ENCODE measurements around the gene BRIX1. TPM values are rescaled to one million over a fixed set of nuclear protein-coding genes. Genes with fewer than 3 reads are reported as not detected.

Gene BRIX1
- total RNA-seq, 4 donors from 2014 or later, result 4.3 to 23.1 (median 12.3) TPM

- Histone ChIP-seq H3K27me3 (no peaks in the 10 kb centered on the region), H3K4me1 (no peaks in the 10 kb centered on the region), H3K27ac (no peak overlapping the region), H3K4me3 (no peak overlapping the region), H3K36me3 (no peaks in the 10 kb centered on the region), H3K9me3 (no peaks in the 10 kb centered on the region)
- DNase-seq, result peak; percentile 40 to 84 (median 57)
- TF ChIP-seq CTCF (IDR thresholded peaks at IDR 0.05) (peak; percentile 53 to 87 (median 78)), POLR2A (IDR thresholded peaks at IDR 0.05) (no peak)
Measured at GRCh38 chr5:34898258-34898895, 17.1 kb upstream of the BRIX1 start.

- Histone ChIP-seq H3K36me3 (no peaks in the 10 kb centered on the region), H3K27ac (no peak overlapping the region), H3K4me3 (no peak overlapping the region), H3K4me1 (no peaks in the 10 kb centered on the region), H3K9me3 (no peaks in the 10 kb centered on the region), H3K27me3 (no peaks in the 10 kb centered on the region)
- no peak for DNase-seq
- no peak for TF ChIP-seq POLR2A (IDR thresholded peaks at IDR 0.05)
- no peak for TF ChIP-seq CTCF (IDR thresholded peaks at IDR 0.05)
Measured at GRCh38 chr5:34899066-34899465, 16.4 kb upstream of the BRIX1 start.

GRCh38 chr5:34900652-34901051, 14.9 kb upstream of the BRIX1 start:
- no peaks in the 10 kb centered on the region for H3K27me3 ChIP-seq
- no peak overlapping the region for H3K27ac ChIP-seq
- H3K4me1 ChIP-seq, result no peaks in the 10 kb centered on the region
- DNase-seq, result no peak
- H3K36me3 ChIP-seq, result no peaks in the 10 kb centered on the region
- TF ChIP-seq POLR2A (IDR thresholded peaks at IDR 0.05) (no peak), CTCF (IDR thresholded peaks at IDR 0.05) (no peak)
- H3K9me3 ChIP-seq, result no peaks in the 10 kb centered on the region
- H3K4me3 ChIP-seq, result no peak overlapping the region

GRCh38 chr5:34903260-34903659, 12.3 kb upstream of the BRIX1 start:
- Histone ChIP-seq H3K4me3 (no peak overlapping the region), H3K36me3 (peaks cover 0 to under 1% (median 0%) of the 10 kb centered on the region in 3 donors), H3K27me3 (no peaks in the 10 kb centered on the region), H3K4me1 (no peaks in the 10 kb centered on the region), H3K9me3 (no peaks in the 10 kb centered on the region), H3K27ac (no peak overlapping the region)
- DNase-seq, result no peak
- TF ChIP-seq CTCF (IDR thresholded peaks at IDR 0.05) (no peak), POLR2A (IDR thresholded peaks at IDR 0.05) (no peak)

GRCh38 chr5:34905564-34905963, 9.9 kb upstream of the BRIX1 start:
- DNase-seq, result no peak
- Histone ChIP-seq H3K27me3 (no peaks in the 10 kb centered on the region), H3K27ac (no peak overlapping the region), H3K9me3 (no peaks in the 10 kb centered on the region), H3K4me1 (no peaks in the 10 kb centered on the region), H3K36me3 (peaks cover 0 to 12% (median 0%) of the 10 kb centered on the region in 3 donors), H3K4me3 (no peak overlapping the region)
- TF ChIP-seq POLR2A (IDR thresholded peaks at IDR 0.05) (no peak), CTCF (IDR thresholded peaks at IDR 0.05) (peak in 1 of 6 experiments; percentile 18)

Data from Peyer's patch (tissue), 4 donors.